Calu3 (cell line): Measurements from ENCODE around the gene SUFU. TPM values are rescaled to one million over a fixed set of nuclear protein-coding genes. Genes with fewer than 3 reads are reported as not detected.

ENCODE experiments used
- BruUV-seq: library from RNA; stranded (reverse); fragments of 400-500 nt; replicated peaks from 2 replicates; lab custom pipeline; 2021; lab: Mats Ljungman, UMichigan
- CTCF ChIA-PET: fragments of 300-600 bp; sonication (Branson Sonifier 250); formaldehyde crosslinking; loops from one replicate; lab custom pipeline; 2022; ENCODE audit warnings: antibody characterized with exemption; lab: Charles Lee
- DNase-seq: peaks from one replicate; pipeline ENCODE4 v3.0.0; 2022
- H3K27ac Mint-ChIP-seq: one replicate; pipeline ENCODE4 v1.8.0; 2022; ENCODE audit warnings: mixed read lengths; ENCODE audit not compliant: unreplicated experiment
- H3K27me3 Mint-ChIP-seq: one replicate; pipeline ENCODE4 v1.8.0; 2022; ENCODE audit warnings: mixed read lengths; ENCODE audit not compliant: unreplicated experiment
- H3K36me3 Mint-ChIP-seq: one replicate; pipeline ENCODE4 v1.8.0; 2022; ENCODE audit warnings: mild to moderate bottlenecking, moderate library complexity, mixed read lengths; ENCODE audit not compliant: insufficient read depth, unreplicated experiment
- H3K4me1 Mint-ChIP-seq: one replicate; pipeline ENCODE4 v1.8.0; 2022; ENCODE audit warnings: mild to moderate bottlenecking, low read depth, mixed read lengths; ENCODE audit not compliant: unreplicated experiment
- H3K4me3 Mint-ChIP-seq: one replicate; pipeline ENCODE4 v1.8.0; 2022; ENCODE audit warnings: mild to moderate bottlenecking, low read depth, moderate library complexity, mixed read lengths; ENCODE audit not compliant: unreplicated experiment
- H3K9me3 Mint-ChIP-seq: one replicate; pipeline ENCODE4 v1.8.0; 2022; ENCODE audit warnings: low read depth, mixed read lengths; ENCODE audit not compliant: unreplicated experiment
- intact Hi-C: fragments of 100-400 bp; cut with micrococcal nuclease; formaldehyde crosslinking; loops from one replicate; pipeline ENCODE4 v1.10.0; 2022; ENCODE audit not compliant: unreplicated experiment
- total RNA-seq: library from RNA; stranded (reverse); gene quantifications from 2 replicates; pipeline ENCODE4 v1.2.3, GENCODE V29; 2022
- TF ChIP-seq, protein P1 (sequence below): fragments of 200-600 bp; IDR thresholded peaks from one replicate; pipeline ENCODE4 v1.8.0; 2022; ENCODE audit warnings: antibody characterized with exemption; ENCODE audit not compliant: unreplicated experiment

SUFU gene
- total RNA-seq, 1 experiment from 2014 or later: 7.0 TPM

- CTCF ChIA-PET: no interaction called here
- no peak overlapping the region for H3K27ac Mint-ChIP-seq
- intact Hi-C loops: no loop called here
- no peaks in the 10 kb centered on the region for H3K4me1 Mint-ChIP-seq
- no peaks in the 10 kb centered on the region for H3K27me3 Mint-ChIP-seq
- TF ChIP-seq, protein P1, sequence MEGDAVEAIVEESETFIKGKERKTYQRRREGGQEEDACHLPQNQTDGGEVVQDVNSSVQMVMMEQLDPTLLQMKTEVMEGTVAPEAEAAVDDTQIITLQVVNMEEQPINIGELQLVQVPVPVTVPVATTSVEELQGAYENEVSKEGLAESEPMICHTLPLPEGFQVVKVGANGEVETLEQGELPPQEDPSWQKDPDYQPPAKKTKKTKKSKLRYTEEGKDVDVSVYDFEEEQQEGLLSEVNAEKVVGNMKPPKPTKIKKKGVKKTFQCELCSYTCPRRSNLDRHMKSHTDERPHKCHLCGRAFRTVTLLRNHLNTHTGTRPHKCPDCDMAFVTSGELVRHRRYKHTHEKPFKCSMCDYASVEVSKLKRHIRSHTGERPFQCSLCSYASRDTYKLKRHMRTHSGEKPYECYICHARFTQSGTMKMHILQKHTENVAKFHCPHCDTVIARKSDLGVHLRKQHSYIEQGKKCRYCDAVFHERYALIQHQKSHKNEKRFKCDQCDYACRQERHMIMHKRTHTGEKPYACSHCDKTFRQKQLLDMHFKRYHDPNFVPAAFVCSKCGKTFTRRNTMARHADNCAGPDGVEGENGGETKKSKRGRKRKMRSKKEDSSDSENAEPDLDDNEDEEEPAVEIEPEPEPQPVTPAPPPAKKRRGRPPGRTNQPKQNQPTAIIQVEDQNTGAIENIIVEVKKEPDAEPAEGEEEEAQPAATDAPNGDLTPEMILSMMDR: no peak
- H3K9me3 Mint-ChIP-seq: no peaks in the 10 kb centered on the region
- H3K36me3 Mint-ChIP-seq: no peaks in the 10 kb centered on the region
- no TSS peak for BruUV-seq
- DNase-seq: no peak
- H3K4me3 Mint-ChIP-seq: no peak overlapping the region
Observed at GRCh38 chr10:102598243-102598642, 94.5 kb downstream of the SUFU start.

DNA sequence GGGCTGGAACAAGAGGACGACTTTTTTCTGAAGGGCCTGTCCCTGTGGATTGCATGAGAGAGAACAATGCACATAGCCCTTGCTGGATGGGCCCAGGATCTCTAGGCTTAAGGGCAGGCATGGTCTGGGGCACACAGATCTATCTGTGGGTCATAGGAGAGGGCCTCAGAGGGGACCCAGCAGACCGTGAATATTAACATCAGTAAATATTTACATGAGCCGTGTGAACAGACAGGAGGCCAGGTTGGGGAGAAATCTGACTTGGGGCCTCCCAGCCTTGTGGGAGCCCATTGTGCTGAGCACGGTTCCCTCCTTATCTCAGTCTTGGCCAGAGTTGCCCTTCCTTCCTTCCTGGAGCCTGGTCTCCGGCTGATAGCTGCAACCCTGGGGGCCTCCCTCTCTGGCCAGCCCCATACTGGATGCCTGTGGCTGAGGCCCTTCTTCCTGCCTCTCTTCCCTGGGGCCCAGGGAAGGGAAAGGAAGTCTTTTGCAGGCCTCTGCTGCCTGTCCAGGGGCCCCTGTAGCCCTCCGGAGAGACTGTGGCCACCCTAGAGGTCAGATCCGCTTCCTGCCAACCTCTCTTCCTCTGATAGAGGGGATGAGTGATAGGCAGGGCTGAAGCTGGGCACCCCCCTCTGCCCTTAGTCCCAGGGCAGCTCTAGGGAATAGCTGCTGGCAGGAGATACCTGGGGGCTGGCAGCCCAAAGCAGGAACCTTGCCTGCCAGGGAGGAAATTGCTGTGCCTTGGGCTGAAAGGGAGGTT is 96.0 kb downstream of the SUFU start:
- Mint-ChIP-seq H3K4me1 (peaks cover 12% of the 10 kb centered on the region), H3K27me3 (no peaks in the 10 kb centered on the region), H3K36me3 (no peaks in the 10 kb centered on the region), H3K9me3 (no peaks in the 10 kb centered on the region), H3K4me3 (no peak overlapping the region), H3K27ac (no peak overlapping the region)
- intact Hi-C loops: no loop called here
- TF ChIP-seq, protein P1: no peak
- CTCF ChIA-PET: no interaction called here
- no peak for DNase-seq
- no TSS peak for BruUV-seq

GRCh38 chr10:102600816-102601215 is 97.0 kb downstream of the SUFU start:
- Mint-ChIP-seq H3K4me1 (peaks cover 16% of the 10 kb centered on the region), H3K4me3 (no peak overlapping the region), H3K27ac (no peak overlapping the region), H3K9me3 (no peaks in the 10 kb centered on the region), H3K36me3 (no peaks in the 10 kb centered on the region), H3K27me3 (no peaks in the 10 kb centered on the region)
- no peak for DNase-seq
- CTCF ChIA-PET: no interaction called here
- no TSS peak for BruUV-seq
- intact Hi-C loops: no loop called here
- TF ChIP-seq, protein P1: no peak

GRCh38 chr10:102601639-102602038 is 97.9 kb downstream of the SUFU start:
- TF ChIP-seq, protein P1: no peak
- intact Hi-C loops: no loop called here
- H3K4me3 Mint-ChIP-seq: no peak overlapping the region
- no peak overlapping the region for H3K27ac Mint-ChIP-seq
- CTCF ChIA-PET: no interaction called here
- H3K36me3 Mint-ChIP-seq: no peaks in the 10 kb centered on the region
- no TSS peak for BruUV-seq
- H3K4me1 Mint-ChIP-seq: peaks cover 24% of the 10 kb centered on the region
- H3K9me3 Mint-ChIP-seq: no peaks in the 10 kb centered on the region
- no peak for DNase-seq
- no peaks in the 10 kb centered on the region for H3K27me3 Mint-ChIP-seq
